HL-60 (cell line): ENCODE measurements around the gene ERC2.

ENCODE experiments used
- CTCF ChIP-seq: IDR thresholded peaks from one replicate; pipeline ENCODE4 v1.5.1; 2011; ENCODE audit warnings: low read length, control low read depth, inconsistent platforms; ENCODE audit not compliant: insufficient read depth
- POLR2AphosphoS5 ChIP-seq: IDR thresholded peaks from 2 replicates; pipeline ENCODE4 v1.6.1; 2012; ENCODE audit warnings: low read depth

- TF ChIP-seq CTCF (no peak), POLR2AphosphoS5 (no peak)
Observed at GRCh38 chr3:56087451-56088053, 380.7 kb downstream of the ERC2 start.
